Activated gamma-delta T cell (primary cell): ENCODE measurements around the gene RNF144B.
"Not testable (repeated sequence)": the region's sequence is repeated elsewhere in the genome, so short reads cannot be mapped to it uniquely, and the experiment has no call there.

Experiments used
- DNase-seq: peaks from one replicate; lab custom pipeline; 2025; lab: John Stamatoyannopoulos, UW

Gene RNF144B

GRCh38 chr6:18445228-18445627 is 58.1 kb downstream of the RNF144B start:
- no peak for DNase-seq

- no peak for DNase-seq
Measured at GRCh38 chr6:18446771-18447170, 59.6 kb downstream of the RNF144B start.

GRCh38 chr6:18447552-18447951 is 60.4 kb downstream of the RNF144B start:
- no peak for DNase-seq

GRCh38 chr6:18451756-18452155 is 64.6 kb downstream of the RNF144B start:
- no peak for DNase-seq

GRCh38 chr6:18454446-18454845 is 67.3 kb downstream of the RNF144B start:
- no peak for DNase-seq

GRCh38 chr6:18457065-18457737 is 70.1 kb downstream of the RNF144B start:
- DNase-seq = no peak

GRCh38 chr6:18458086-18458485 is 70.9 kb downstream of the RNF144B start:
- not testable (repeated sequence) for DNase-seq

- DNase-seq = no peak
Measured at GRCh38 chr6:18463429-18463828, 76.3 kb downstream of the RNF144B start.

- no peak for DNase-seq
Measured at GRCh38 chr6:18464176-18464575, 77.0 kb downstream of the RNF144B start.

- no peak for DNase-seq
Measured at GRCh38 chr6:18465410-18466154, 78.4 kb downstream of the RNF144B start.

- DNase-seq = no peak
Measured at GRCh38 chr6:18467741-18468502, 80.8 kb downstream of the RNF144B start.

- DNase-seq = no peak
Measured at GRCh38 chr6:18468503-18468843, 81.3 kb downstream of the RNF144B start.

GRCh38 chr6:18469536-18469935 is 82.4 kb downstream of the RNF144B start:
- DNase-seq = no peak

- no peak for DNase-seq
Measured at GRCh38 chr6:18471232-18471964, 84.2 kb downstream of the RNF144B start.

- DNase-seq = no peak
Measured at GRCh38 chr6:18472941-18473340, 85.8 kb downstream of the RNF144B start.

GRCh38 chr6:18473755-18474154 is 86.6 kb downstream of the RNF144B start:
- DNase-seq = no peak

- no peak for DNase-seq
Measured at GRCh38 chr6:18477301-18477941, 90.3 kb downstream of the RNF144B start.

GRCh38 chr6:18478610-18479009 is 91.5 kb downstream of the RNF144B start:
- no peak for DNase-seq

- DNase-seq = no peak
Measured at GRCh38 chr6:18481870-18482269, 94.7 kb downstream of the RNF144B start.

- DNase-seq = no peak
Measured at GRCh38 chr6:18485660-18486435, 98.7 kb downstream of the RNF144B start.

GRCh38 chr6:18488004-18488403 is 100.9 kb downstream of the RNF144B start:
- no peak for DNase-seq
